ENCODE measurements around the gene GSDME. TPM values are rescaled to one million over a fixed set of nuclear protein-coding genes. Genes with fewer than 3 reads are reported as not detected.

GSDME gene
- total RNA-seq, 2 experiments from 2014 or later, result 6.2 to 8.5 TPM

DNA sequence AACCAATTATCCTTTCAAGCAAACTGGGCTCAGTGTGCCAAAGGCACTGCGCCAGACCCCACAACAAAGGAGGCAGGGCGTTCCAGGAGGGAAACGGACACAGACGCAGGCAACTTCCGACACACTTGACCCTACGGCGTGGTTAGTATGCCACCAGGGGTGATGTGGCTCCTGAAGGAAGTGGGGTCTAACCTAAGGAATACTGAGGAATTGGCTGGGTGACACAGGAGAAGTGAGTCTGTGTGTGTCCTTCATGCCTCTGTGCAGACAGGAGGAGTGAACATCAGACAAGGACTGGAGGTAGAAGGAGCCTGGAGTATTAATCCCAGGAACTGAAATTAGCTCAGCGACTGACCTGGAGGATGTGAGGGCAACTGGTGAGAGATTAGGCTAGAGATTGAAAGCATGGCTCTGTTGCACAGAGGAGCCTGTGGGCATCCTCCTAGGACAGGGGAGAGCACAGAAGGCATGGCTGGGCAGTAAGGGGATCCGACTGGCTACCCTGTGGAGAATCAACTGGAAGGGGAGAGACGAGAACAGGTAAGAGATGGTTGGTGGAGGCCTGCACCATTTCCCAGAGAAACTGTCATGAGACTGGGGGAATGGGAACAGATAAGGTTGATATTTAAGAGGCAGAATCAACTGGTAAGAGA, 27.8 kb downstream of the GSDME start:
- Mint-ChIP-seq H3K9me3 (ENCODE audit: low read depth) (no peaks in the 10 kb centered on the region), H3K36me3 (ENCODE audit: low read depth) (no peaks in the 10 kb centered on the region), H3K27ac (no peak overlapping the region), H3K4me1 (peaks cover 28% of the 10 kb centered on the region), H3K4me3 (no peak overlapping the region), H3K27me3 (peaks cover 14% of the 10 kb centered on the region)
- intact Hi-C loops (cut with DNase I, micrococcal nuclease), result no loop called here
- CTCF ChIA-PET, result interaction anchor here (1.4 kb wide), 1 partner anchor 14 kb away, joined by 5 read pairs; no protein-coding TSS in a partner anchor
- ATAC-seq (no peak), DNase-seq (no peak)
- POLR2A ChIA-PET, result no interaction called here

- H3K27ac Mint-ChIP-seq, result no peak overlapping the region
- POLR2A ChIA-PET, result no interaction called here
Observed at GRCh38 chr7:24728503-24729364, 28.5 kb downstream of the GSDME start.

GRCh38 chr7:24728121-24728500, 29.2 kb downstream of the GSDME start:
- DNase-seq, result no peak
- Mint-ChIP-seq H3K36me3 (ENCODE audit: low read depth) (no peaks in the 10 kb centered on the region), H3K4me1 (peaks cover 28% of the 10 kb centered on the region), H3K27ac (no peak overlapping the region), H3K27me3 (peaks cover 14% of the 10 kb centered on the region), H3K4me3 (no peak overlapping the region), H3K9me3 (ENCODE audit: low read depth) (no peaks in the 10 kb centered on the region)
- CTCF ChIA-PET, result interaction anchor here (0.6 kb wide), 1 partner anchor 160 kb away, joined by 3 read pairs; no protein-coding TSS in a partner anchor
- POLR2A ChIA-PET, result no interaction called here
- intact Hi-C loops (cut with DNase I, micrococcal nuclease), result no loop called here
- ATAC-seq, result no peak

More at GRCh38 chr7:24728503-24729364, 28.5 kb downstream of the GSDME start:
- Mint-ChIP-seq H3K9me3 (ENCODE audit: low read depth) (no peaks in the 10 kb centered on the region), H3K27me3 (peaks cover 14% of the 10 kb centered on the region), H3K4me1 (peaks cover 28% of the 10 kb centered on the region), H3K4me3 (no peak overlapping the region), H3K36me3 (ENCODE audit: low read depth) (no peaks in the 10 kb centered on the region)
- DNase-seq, result peak; percentile 43
- intact Hi-C loops (cut with DNase I, micrococcal nuclease), result no loop called here
- ATAC-seq, result peak; percentile 50
- CTCF ChIA-PET, result no interaction called here

DNA sequence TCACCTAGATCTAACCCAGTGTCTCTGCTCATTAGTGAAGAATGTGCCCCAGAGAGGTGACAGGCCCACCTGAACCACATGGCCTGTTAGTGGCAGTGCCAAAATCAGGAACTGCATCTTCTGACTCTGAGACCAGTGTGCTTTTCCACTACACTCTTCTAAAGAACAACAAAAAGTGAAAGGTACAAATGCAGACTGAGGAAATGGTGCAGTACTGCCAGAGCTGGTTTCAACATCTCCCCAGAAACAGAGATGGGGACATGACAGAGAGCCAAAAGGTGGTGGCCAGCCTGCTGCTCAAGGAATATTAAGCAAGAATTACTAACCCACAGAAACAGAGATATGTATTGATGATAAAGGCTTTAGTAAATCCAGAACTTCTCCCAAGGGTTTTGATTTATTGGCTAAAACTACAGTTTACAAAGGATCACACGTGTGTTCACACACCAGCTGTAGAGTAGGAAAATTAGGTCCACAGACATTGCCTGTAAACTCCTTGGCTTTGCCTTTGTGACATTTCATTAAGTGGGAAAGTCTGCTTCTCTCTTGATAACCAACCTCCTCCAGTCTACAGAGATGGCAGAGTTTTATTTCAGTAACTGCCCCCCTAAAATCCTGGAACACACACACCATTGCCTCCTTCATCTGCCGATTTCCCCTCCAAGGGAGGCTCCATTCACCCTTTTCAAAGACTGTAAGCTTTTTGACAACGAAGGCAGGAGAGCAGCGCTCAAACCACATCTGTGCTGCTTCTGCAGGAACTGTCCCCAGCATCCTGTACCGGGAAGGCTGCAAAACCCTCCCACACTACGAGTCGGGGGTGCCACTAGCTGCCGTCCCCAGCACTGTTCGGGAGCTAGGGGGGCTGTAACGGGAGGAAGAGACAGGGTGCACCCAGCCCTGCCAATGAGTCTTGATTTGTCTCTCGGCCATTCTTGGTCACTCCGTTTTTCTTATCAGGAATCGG, 29.8 kb downstream of the GSDME start:
- POLR2A ChIA-PET, result no interaction called here
- Mint-ChIP-seq H3K4me3 (no peak overlapping the region), H3K36me3 (ENCODE audit: low read depth) (no peaks in the 10 kb centered on the region), H3K4me1 (peaks cover 28% of the 10 kb centered on the region), H3K27me3 (peaks cover 14% of the 10 kb centered on the region), H3K27ac (no peak overlapping the region), H3K9me3 (ENCODE audit: low read depth) (no peaks in the 10 kb centered on the region)
- ATAC-seq (peak; percentile 17), DNase-seq (no peak)
- intact Hi-C loops (cut with DNase I, micrococcal nuclease), result no loop called here
- CTCF ChIA-PET, result interaction anchor here (0.6 kb wide), 1 partner anchor 161 kb away, joined by 3 read pairs; no protein-coding TSS in a partner anchor

DNA sequence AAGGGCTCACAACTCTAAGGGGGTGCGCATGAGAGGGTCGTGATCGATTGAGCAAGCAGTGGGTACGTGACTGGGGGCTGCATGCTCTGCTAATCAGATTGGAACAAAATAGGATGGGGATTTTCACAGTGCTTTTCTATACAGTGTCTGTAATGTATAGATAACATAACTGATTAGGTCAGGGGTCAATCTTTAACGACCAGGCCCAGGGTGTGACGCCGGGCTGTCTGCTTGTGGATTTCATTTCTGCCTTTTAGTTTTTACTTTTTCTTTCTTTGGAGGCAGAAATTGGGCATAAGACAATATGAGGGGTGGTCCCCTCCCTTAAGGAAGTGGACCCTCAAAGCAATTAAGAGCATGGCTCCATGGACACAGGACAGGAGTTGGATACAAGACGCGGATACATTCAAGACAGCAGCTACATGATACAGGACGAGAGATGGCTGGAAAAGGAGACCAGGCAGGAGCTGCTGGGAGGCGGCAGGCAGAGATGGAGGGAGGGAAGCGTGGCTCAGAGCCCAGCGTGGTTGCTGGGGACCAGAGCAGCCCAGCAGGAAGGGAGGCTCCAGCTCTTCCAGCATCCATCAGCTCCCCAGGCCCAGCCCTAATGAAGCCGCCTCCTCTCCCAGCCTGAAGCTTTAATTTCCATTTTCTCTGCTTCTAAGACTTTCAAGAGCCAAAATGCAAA, 31.6 kb downstream of the GSDME start:
- Mint-ChIP-seq H3K36me3 (ENCODE audit: low read depth) (no peaks in the 10 kb centered on the region), H3K9me3 (ENCODE audit: low read depth) (no peaks in the 10 kb centered on the region), H3K4me1 (peaks cover 28% of the 10 kb centered on the region), H3K4me3 (no peak overlapping the region), H3K27me3 (peaks cover 15% of the 10 kb centered on the region), H3K27ac (no peak overlapping the region)
- intact Hi-C loops (cut with DNase I, micrococcal nuclease), result no loop called here
- no peak for ATAC-seq
- no peak for DNase-seq
- CTCF ChIA-PET, result no interaction called here
- POLR2A ChIA-PET, result no interaction called here

DNA sequence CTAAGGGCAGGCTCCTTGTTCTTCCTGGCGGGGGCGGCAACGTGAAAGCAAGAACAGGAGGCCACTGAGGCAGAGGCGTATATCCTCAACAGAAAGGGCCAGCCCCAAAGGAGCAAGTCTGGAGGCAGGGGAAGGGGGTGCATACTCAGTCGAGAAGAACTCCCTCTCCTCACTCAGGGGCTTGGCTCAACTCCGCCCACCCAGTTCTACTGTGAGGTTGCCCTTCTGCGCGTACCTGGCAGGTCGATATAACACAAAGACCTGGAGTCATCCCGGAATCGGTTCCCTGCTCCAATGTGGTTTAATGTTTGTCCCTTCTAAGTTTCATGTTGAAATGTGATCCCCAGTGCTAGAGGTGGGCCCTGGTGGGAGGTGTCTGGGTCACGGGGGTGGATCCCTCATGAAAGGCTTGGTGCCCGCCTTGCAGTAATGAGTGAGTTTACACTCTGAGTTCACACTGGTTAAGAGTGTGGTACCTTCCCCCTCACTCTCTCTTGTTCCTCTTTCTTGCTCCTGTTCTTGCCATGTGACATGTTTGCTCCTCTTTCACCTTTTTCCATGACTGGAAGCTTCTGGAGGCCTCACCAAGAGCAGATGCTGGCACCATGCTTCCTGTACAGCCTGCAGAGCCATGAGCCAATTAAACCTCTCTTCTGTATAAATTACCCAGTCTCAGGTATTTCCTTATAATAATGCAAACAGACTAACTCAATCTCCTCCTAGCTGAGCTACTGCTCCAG, 32.6 kb downstream of the GSDME start:
- ChIA-PET POLR2A (no interaction called here), CTCF (no interaction called here)

DNA sequence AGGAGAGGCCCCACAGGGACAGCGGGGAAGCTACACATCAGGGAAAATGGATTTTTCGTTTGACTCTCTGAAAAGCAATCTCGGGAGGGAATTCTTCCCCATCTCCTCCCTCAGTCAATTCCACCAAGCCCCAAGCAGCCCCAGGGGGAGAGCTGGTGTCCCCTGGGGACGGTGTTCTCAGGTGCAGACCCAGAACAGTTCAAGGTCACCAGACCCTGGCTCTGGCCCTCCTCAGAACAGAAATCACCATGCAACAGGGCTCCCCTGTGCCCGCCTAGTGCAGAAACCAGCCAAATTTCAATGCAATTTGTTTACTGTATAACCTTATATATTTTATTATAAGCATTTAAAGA, 34.1 kb downstream of the GSDME start:
- intact Hi-C loops (cut with DNase I, micrococcal nuclease), result no loop called here
- H3K9me3 Mint-ChIP-seq (ENCODE audit: low read depth), result no peaks in the 10 kb centered on the region
- peaks cover 12% of the 10 kb centered on the region for H3K27me3 Mint-ChIP-seq
- no peak for DNase-seq
- H3K36me3 Mint-ChIP-seq (ENCODE audit: low read depth), result no peaks in the 10 kb centered on the region
- ChIA-PET POLR2A (no interaction called here), CTCF (interaction anchor here (0.6 to 1.4 kb wide), 2 partner anchors 28 to 452 kb away, joined by 3 to 4 read pairs; no protein-coding TSS in a partner anchor)
- ATAC-seq, result no peak
- peaks cover 10% of the 10 kb centered on the region for H3K4me1 Mint-ChIP-seq
- H3K4me3 Mint-ChIP-seq, result no peak overlapping the region
- no peak overlapping the region for H3K27ac Mint-ChIP-seq

More for the DNA sequence above, 32.6 kb downstream of the GSDME start:
- Mint-ChIP-seq H3K27me3 (peaks cover 15% of the 10 kb centered on the region), H3K4me3 (no peak overlapping the region), H3K27ac (no peak overlapping the region), H3K9me3 (ENCODE audit: low read depth) (no peaks in the 10 kb centered on the region), H3K4me1 (peaks cover 25% of the 10 kb centered on the region), H3K36me3 (ENCODE audit: low read depth) (no peaks in the 10 kb centered on the region)
- ATAC-seq (no peak), DNase-seq (no peak)
- intact Hi-C loops (cut with DNase I, micrococcal nuclease), result no loop called here

DNA sequence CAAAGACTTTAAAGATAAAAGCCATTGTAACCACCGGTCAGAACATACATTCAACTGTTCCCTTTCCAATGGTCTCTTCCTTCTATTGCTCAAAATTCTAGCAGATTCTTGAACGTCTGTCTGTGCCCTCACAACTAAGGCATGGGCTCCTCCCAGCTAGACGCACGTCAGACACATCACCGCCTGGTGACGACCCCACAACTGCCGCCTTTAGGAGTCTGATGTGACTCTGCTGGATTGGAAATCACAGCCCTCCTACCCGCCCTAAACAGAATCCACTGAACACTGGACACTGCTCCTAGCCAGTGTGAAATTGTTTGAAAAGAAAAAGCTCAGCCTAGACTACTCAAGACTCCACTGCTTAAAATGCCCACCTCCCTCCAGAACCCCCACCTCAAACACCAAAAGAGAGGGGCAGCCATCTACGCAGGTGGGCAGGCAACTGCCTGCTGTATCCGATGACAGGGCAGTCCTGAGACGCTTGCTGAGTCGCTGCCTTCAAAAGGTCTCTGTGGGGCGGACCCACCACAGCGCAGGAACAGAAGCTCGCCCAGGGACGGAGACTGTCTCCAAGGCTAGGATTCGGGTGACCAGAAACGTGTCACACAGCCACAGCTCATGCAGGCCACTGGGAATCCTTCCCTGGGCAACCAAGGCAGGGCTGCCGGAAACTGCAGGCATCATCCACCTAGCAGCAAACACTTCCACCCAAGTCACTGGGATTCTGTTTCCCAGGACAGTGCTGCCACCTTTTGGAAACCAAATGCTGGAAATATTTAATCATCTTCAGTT, 34.7 kb downstream of the GSDME start:
- Mint-ChIP-seq H3K4me1 (peaks cover 6% of the 10 kb centered on the region), H3K4me3 (no peak overlapping the region), H3K36me3 (ENCODE audit: low read depth) (no peaks in the 10 kb centered on the region), H3K9me3 (ENCODE audit: low read depth) (no peaks in the 10 kb centered on the region), H3K27me3 (peaks cover 11% of the 10 kb centered on the region), H3K27ac (no peak overlapping the region)
- ATAC-seq, result no peak
- CTCF ChIA-PET, result interaction anchor here (1.4 kb wide), 1 partner anchor 29 kb away, joined by 4 read pairs; no protein-coding TSS in a partner anchor
- POLR2A ChIA-PET, result no interaction called here
- DNase-seq, result no peak
- intact Hi-C loops (cut with DNase I, micrococcal nuclease), result no loop called here

- POLR2A ChIA-PET, result no interaction called here
- H3K36me3 Mint-ChIP-seq (ENCODE audit: low read depth), result no peaks in the 10 kb centered on the region
- H3K27ac Mint-ChIP-seq, result no peak overlapping the region
- H3K27me3 Mint-ChIP-seq, result peaks cover 10% of the 10 kb centered on the region
- no peaks in the 10 kb centered on the region for H3K4me1 Mint-ChIP-seq
- H3K4me3 Mint-ChIP-seq, result no peak overlapping the region
- intact Hi-C loops (cut with DNase I, micrococcal nuclease), result no loop called here
- CTCF ChIA-PET, result no interaction called here
- no peaks in the 10 kb centered on the region for H3K9me3 Mint-ChIP-seq (ENCODE audit: low read depth)
- ATAC-seq, result no peak
- no peak for DNase-seq
Observed at GRCh38 chr7:24721481-24722001, 35.7 kb downstream of the GSDME start.

- H3K4me3 Mint-ChIP-seq, result no peak overlapping the region
- H3K9me3 Mint-ChIP-seq (ENCODE audit: low read depth), result no peaks in the 10 kb centered on the region
- H3K27me3 Mint-ChIP-seq, result peaks cover 18% of the 10 kb centered on the region
- H3K27ac Mint-ChIP-seq, result no peak overlapping the region
- H3K4me1 Mint-ChIP-seq, result peaks cover 4% of the 10 kb centered on the region
- no peaks in the 10 kb centered on the region for H3K36me3 Mint-ChIP-seq (ENCODE audit: low read depth)
- DNase-seq (no peak), ATAC-seq (no peak)
- intact Hi-C loops (cut with DNase I, micrococcal nuclease), result no loop called here
- ChIA-PET CTCF (no interaction called here), POLR2A (no interaction called here)
Observed at GRCh38 chr7:24720283-24720682, 37.0 kb downstream of the GSDME start.

All from activated CD4-positive, alpha-beta T cell treated with anti-CD3 and anti-CD28 coated beads for 36 hours (primary cell).